Skin epidermis (tissue), 12 donors: ENCODE data around the gene LIG3.
A peak's percentile ranks its signal among the peaks of the same experiment; 100 is the strongest.
"Not testable (repeated sequence)": the region's sequence is repeated elsewhere in the genome, so short reads cannot be mapped to it uniquely, and the experiment has no call there.

Experiments used
- H3K27ac ChIP-seq, 21 experiments: fragments of 200-600 bp; sonication (generic) in 11 of 21; one replicate each; pipeline ENCODE4 v1.5.0; 2020; ENCODE audit warnings: mild to moderate bottlenecking in 3 of 21, inconsistent platforms in 2 of 21, moderate library complexity in 2 of 21
- H3K4me3 ChIP-seq, 7 experiments: fragments of 200-600 bp; sonication (generic) in 2 of 7; one replicate each; pipeline ENCODE4 v1.5.0; 2020; ENCODE audit warnings: inconsistent platforms in 2 of 7, mild to moderate bottlenecking in 2 of 7, moderate library complexity in 1 of 7

LIG3 gene

GRCh38 chr17:35028531-35029262 is 48.4 kb downstream of the LIG3 start:
- H3K27ac ChIP-seq, result peak overlapping the region in 4 of 21 experiments; percentile 19 to 50 (median 25)

GRCh38 chr17:35030780-35031179 is 50.5 kb downstream of the LIG3 start:
- Histone ChIP-seq H3K4me3 (no peak overlapping the region), H3K27ac (no peak overlapping the region)

More at GRCh38 chr17:35028531-35029262, 48.4 kb downstream of the LIG3 start:
- H3K4me3 ChIP-seq, result no peak overlapping the region

GRCh38 chr17:35038453-35038852 is 58.1 kb downstream of the LIG3 start:
- no peak overlapping the region for H3K27ac ChIP-seq
- H3K4me3 ChIP-seq, result no peak overlapping the region

- Histone ChIP-seq H3K27ac (no peak overlapping the region), H3K4me3 (no peak overlapping the region)
Measured at GRCh38 chr17:35041390-35041789, 61.1 kb downstream of the LIG3 start.

GRCh38 chr17:35044181-35044580 is 63.9 kb downstream of the LIG3 start:
- Histone ChIP-seq H3K4me3 (no peak overlapping the region), H3K27ac (peak overlapping the region in 1 of 21 experiments; percentile 79)

GRCh38 chr17:35045458-35045979 is 65.2 kb downstream of the LIG3 start:
- not testable (repeated sequence) for H3K4me3 ChIP-seq
- H3K27ac ChIP-seq, result peak overlapping the region in 5 of 21 experiments; percentile 5 to 79 (median 55)

- H3K4me3 ChIP-seq, result no peak overlapping the region
- H3K27ac ChIP-seq, result peak overlapping the region in 8 of 21 experiments; percentile 21 to 79 (median 52)
Measured at GRCh38 chr17:35046245-35046644, 65.9 kb downstream of the LIG3 start.

- Histone ChIP-seq H3K27ac (peak overlapping the region in 9 of 21 experiments; percentile 10 to 79 (median 50)), H3K4me3 (no peak overlapping the region)
Measured at GRCh38 chr17:35046740-35047283, 66.5 kb downstream of the LIG3 start.

- H3K27ac ChIP-seq, result peak overlapping the region in 7 of 21 experiments; percentile 7 to 92 (median 71)
- no peak overlapping the region for H3K4me3 ChIP-seq
Measured at GRCh38 chr17:35048685-35049379, 68.5 kb downstream of the LIG3 start.

- H3K4me3 ChIP-seq, result no peak overlapping the region
- peak overlapping the region in 14 of 21 experiments; percentile 8 to 92 (median 58) for H3K27ac ChIP-seq
Measured at GRCh38 chr17:35050170-35050569, 69.9 kb downstream of the LIG3 start.

GRCh38 chr17:35051183-35051578 is 70.9 kb downstream of the LIG3 start:
- H3K4me3 ChIP-seq, result no peak overlapping the region
- peak overlapping the region in 17 of 21 experiments; percentile 22 to 92 (median 65) for H3K27ac ChIP-seq

- H3K27ac ChIP-seq, result peak overlapping the region in 17 of 21 experiments; percentile 19 to 92 (median 65)
- H3K4me3 ChIP-seq, result no peak overlapping the region
Measured at GRCh38 chr17:35051579-35052240, 71.4 kb downstream of the LIG3 start.

GRCh38 chr17:35052241-35052610 is 71.9 kb downstream of the LIG3 start:
- Histone ChIP-seq H3K27ac (peak overlapping the region in 16 of 21 experiments; percentile 19 to 92 (median 68)), H3K4me3 (no peak overlapping the region)

GRCh38 chr17:35052780-35053179 is 72.5 kb downstream of the LIG3 start:
- Histone ChIP-seq H3K27ac (peak overlapping the region in 10 of 21 experiments; percentile 1 to 92 (median 74)), H3K4me3 (no peak overlapping the region)

- Histone ChIP-seq H3K4me3 (no peak overlapping the region), H3K27ac (peak overlapping the region in 6 of 21 experiments; percentile 71 to 92 (median 78))
Measured at GRCh38 chr17:35053204-35053603, 72.9 kb downstream of the LIG3 start.

- Histone ChIP-seq H3K27ac (no peak overlapping the region), H3K4me3 (no peak overlapping the region)
Measured at GRCh38 chr17:35056013-35056412, 75.7 kb downstream of the LIG3 start.

- Histone ChIP-seq H3K27ac (no peak overlapping the region), H3K4me3 (no peak overlapping the region)
Measured at GRCh38 chr17:35057332-35057915, 77.1 kb downstream of the LIG3 start.
